Right hindlimb (tissue), 1 donor: ENCODE results near the gene PPP1R15B.

Experiments used
- DNase-seq: peaks from one replicate; pipeline ENCODE4 v3.0.0-alpha.2; 2018

PPP1R15B gene

GRCh38 chr1:204411451-204412204 lies at the start of gene PPP1R15B:
Gene PPP1R15B (minus strand): TSS chr1:204411817. CDS start chr1:204411411, 406 bp downstream.
- DNase-seq = peak; percentile 99

DNA sequence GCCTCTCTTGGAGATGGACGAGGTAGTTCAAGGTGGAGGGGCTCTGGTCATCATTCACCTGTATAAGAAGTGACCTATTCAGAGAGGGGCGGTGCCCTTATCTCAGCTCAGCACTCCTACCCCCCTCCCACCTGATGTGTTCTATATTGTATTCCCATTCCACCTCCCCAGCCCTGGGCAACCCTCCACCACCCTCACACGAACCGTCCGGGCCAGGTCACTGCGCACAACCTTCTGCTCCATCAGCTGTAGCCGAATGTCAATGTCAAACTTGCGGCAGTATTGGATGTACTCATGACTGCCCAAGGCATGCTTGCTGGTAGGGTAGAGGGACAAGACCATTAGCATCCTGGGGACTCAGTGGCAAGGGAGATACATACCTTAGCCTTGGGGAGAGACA lies 48.7 kb upstream of the PPP1R15B start:
- DNase-seq = no peak

DNA sequence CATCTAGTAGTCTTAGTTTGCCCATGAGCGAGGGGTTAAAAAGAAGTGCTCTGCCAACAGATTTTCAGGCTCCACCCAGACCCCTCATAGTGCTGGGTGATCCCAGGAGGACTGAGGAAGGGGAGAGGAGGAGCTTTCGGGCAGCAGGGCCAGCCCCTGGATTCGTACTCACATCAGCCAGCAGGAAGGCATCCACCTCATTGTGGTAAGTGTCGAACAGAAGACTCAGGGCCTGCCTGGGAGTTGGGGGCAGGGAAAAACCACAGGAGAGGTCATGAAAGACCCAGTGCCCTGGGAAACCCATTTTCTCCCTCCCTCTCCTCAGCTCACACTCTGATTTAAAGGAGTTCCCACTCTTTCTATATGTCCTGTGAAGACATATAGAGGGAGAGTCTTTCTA lies 48.1 kb upstream of the PPP1R15B start:
- DNase-seq = no peak

DNA sequence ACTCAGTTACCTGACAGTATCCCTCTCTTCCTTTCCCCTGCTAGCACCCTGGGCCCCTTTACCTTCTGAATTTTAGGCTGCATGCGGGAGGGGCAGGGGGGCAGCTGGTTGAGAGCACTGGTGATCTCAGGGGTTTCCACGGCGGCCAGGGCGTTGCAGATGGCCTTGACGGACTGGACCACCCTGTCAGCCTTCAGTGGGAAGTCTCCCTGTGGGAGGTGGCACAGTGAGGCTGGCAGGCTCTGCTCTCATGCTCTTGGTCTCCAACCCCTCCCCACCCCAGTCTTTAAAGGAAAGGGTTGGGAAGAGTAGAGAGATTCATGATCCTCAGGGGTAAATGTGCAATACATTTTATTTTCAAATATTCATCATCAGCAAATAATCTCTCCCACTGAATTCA lies 46.0 kb upstream of the PPP1R15B start:
- DNase-seq = no peak

- peak; percentile 92 for DNase-seq
Observed at GRCh38 chr1:204456826-204457442, 45.3 kb upstream of the PPP1R15B start.

GRCh38 chr1:204455831-204456145 lies 44.2 kb upstream of the PPP1R15B start:
- no peak for DNase-seq

DNA sequence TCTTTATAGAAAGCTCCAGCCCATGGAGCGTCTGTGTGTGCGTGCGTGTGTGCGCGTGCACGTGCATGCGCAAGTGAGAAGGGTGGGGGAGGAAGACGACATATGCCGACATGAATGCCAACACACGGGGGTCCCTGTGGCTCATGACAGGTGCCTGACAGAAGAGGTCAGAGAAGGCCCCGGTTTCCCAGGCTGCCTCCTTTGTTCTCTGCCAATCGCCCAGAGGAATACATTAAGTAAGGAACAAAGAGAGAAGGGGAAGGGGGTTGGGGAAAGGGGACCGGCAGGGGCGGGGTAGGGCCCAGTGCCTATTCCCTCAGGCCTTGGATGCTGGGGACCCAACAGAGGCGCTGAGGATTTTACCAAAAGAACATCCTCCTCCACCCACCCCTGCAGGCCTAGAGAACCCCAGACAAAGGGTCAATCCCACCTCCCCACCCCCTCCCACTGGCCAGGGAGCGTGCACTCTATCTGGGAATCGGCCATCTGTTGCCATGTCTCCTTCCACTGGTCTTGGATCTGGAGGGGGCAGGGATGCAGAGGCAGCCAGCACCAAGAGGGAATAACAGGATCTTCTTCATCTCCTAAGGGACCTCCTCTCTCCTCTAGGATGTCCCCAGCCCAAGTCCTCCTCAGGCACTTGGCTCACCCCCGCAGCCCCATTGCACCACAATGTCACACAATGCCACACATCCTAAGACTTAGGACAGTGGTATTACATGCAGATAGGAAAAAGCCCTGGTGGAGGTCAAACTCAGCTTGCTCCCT lies 43.6 kb upstream of the PPP1R15B start:
- no peak for DNase-seq

DNA sequence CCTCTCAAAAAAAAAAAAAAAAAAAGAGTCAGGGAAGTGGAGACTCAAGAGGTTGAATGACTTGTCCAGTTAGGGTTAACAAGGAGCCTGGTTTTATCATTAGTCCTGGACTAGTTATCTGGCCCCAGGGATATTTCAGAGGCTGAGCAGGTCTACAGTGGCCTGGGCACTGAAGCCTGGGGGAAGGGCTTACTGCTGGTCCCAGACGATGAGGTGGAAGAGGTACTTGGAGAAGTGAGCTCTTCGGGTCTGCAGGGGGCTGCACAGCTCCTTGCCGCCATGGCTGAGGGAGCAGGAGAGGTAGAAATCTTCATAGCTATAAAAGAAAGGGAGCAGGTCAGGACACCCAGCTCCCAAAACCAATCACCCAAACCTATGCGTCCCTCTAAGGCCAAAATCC lies 42.9 kb upstream of the PPP1R15B start:
- DNase-seq = no peak

GRCh38 chr1:204453141-204453772 lies 41.6 kb upstream of the PPP1R15B start:
- no peak for DNase-seq

DNA sequence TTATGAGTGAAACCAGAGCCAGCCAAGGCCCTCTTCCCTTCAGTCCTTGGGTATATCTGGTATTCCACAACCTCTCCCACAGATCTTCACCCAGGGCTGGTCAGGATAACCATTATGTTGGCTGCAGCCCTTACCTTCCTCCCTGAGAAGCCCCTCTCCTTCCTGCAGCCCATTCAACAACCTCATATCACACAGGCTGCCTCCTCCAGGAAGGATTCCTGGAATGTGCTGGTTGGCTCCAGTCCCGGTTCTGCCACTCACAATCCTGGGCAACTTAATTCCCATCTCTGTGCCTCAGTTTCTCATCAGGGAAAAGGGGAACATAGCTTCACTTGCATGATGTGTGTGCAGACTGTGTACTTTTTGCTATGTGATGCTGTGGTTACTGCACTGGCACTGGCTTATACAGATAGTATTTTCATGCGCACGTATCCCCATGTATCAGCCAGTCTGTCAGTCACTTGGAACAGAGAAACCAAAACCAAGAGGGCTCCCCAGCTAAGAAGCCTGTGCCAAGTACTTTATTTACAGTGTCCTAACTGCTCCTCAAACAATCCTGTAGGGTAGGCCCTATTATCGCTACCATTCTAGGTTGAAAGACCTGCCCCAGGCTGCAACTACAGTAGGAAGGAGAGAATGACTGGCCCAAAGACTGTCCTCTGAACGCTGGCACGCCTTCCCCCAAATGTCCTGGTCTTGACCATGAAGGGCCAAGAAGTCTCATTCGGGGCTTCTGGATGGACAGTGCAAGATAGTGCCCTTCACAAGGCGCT lies 39.9 kb upstream of the PPP1R15B start:
- DNase-seq = no peak

GRCh38 chr1:204450461-204451257 lies 39.0 kb upstream of the PPP1R15B start:
- DNase-seq = no peak

- no peak for DNase-seq
Observed at GRCh38 chr1:204449678-204450280, 38.2 kb upstream of the PPP1R15B start.

- no peak for DNase-seq
Observed at GRCh38 chr1:204448991-204449677, 37.5 kb upstream of the PPP1R15B start.

- no peak for DNase-seq
Observed at GRCh38 chr1:204448344-204448964, 36.8 kb upstream of the PPP1R15B start.

GRCh38 chr1:204447736-204448135 lies 36.1 kb upstream of the PPP1R15B start:
- DNase-seq = no peak

- DNase-seq = no peak
Observed at GRCh38 chr1:204447190-204447589, 35.6 kb upstream of the PPP1R15B start.

DNA sequence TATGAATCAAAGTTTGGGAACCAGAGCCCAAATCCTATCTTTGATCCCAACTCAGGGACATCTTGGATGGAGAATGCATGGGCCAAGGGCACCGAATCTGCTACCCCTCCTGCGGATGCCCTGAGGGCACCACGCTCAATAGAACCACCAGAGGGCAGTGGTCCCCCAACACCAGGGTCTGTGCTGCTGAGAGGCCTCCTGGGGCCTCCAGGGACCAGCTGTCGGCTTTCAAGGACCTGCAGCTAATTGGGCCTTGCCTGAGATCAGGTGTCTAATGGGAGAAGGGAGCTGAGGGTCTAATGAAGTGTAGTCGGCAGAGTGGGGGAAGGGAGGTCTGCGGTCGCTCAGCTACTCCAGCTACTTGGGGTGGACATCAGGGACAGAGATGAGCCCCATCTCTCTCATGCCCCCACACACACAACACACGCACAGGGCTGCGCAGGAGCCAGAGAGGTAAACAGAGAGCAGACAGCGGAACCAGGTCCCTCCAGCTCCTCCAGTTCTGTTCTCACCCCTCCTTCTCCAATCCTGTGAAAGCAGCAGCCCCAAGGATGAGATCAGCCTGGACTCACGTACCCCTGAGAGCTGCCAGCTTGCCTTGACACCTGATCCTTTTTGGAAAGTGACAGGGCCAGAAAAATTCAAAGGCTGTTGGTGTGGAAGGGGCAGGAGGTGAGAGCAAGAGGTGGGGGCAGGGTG lies 34.9 kb upstream of the PPP1R15B start:
- peak; percentile 74 for DNase-seq

GRCh38 chr1:204445860-204446412 lies 34.3 kb upstream of the PPP1R15B start:
- DNase-seq = no peak

- DNase-seq = no peak
Observed at GRCh38 chr1:204443871-204444581, 32.4 kb upstream of the PPP1R15B start.
